ENCODE measurements around the gene PALLD. TPM values are rescaled to one million over a fixed set of nuclear protein-coding genes. Genes with fewer than 3 reads are reported as not detected.

PALLD gene
- total RNA-seq, 2 experiments from 2014 or later: 0.49 to 0.78 TPM

GRCh38 chr4:168887809-168888208 is 391.0 kb downstream of the PALLD start:
- Mint-ChIP-seq H3K9me3 (no peaks in the 10 kb centered on the region), H3K27me3 (no peaks in the 10 kb centered on the region), H3K27ac (no peak overlapping the region), H3K4me1 (ENCODE audit: low read depth) (no peaks in the 10 kb centered on the region), H3K4me3 (no peak overlapping the region), H3K36me3 (ENCODE audit: low read depth) (no peaks in the 10 kb centered on the region)
- ATAC-seq (ENCODE audit: poor library complexity) (no peak), DNase-seq (no peak)
- intact Hi-C loops (cut with DNase I, micrococcal nuclease): no loop called here
- no peak overlapping the region for H3K4me3 ChIP-seq (ENCODE audit: low read length)
- H3K36me3 ChIP-seq (ENCODE audit: insufficient read depth, low read length): no peaks in the 10 kb centered on the region
- H3K27me3 ChIP-seq (ENCODE audit: control insufficient read depth in 1 of 2, insufficient read depth in 2 of 2, low read length in 2 of 2): no peaks in the 10 kb centered on the region
- H3K4me1 ChIP-seq (ENCODE audit: insufficient read depth, low read length): no peaks in the 10 kb centered on the region
- ChIA-PET CTCF (no interaction called here), POLR2A (no interaction called here)
- TF ChIP-seq CTCF (IDR thresholded peaks at IDR 0.05): no peak
- no peak overlapping the region for H3K27ac ChIP-seq (ENCODE audit: low read depth in 1 of 2, low read length in 2 of 2)
- H3K9me3 ChIP-seq (ENCODE audit: control insufficient read depth in 1 of 2, insufficient read depth in 1 of 2, low read length in 2 of 2): no peaks in the 10 kb centered on the region

- TF ChIP-seq CTCF (IDR thresholded peaks at IDR 0.05): no peak
- POLR2A ChIA-PET: no interaction called here
- no peaks in the 10 kb centered on the region for H3K9me3 ChIP-seq (ENCODE audit: control insufficient read depth in 1 of 2, insufficient read depth in 1 of 2, low read length in 2 of 2)
- Mint-ChIP-seq H3K9me3 (no peaks in the 10 kb centered on the region), H3K27ac (no peak overlapping the region), H3K4me3 (no peak overlapping the region), H3K4me1 (ENCODE audit: low read depth) (no peaks in the 10 kb centered on the region), H3K27me3 (no peaks in the 10 kb centered on the region), H3K36me3 (ENCODE audit: low read depth) (no peaks in the 10 kb centered on the region)
- H3K27me3 ChIP-seq (ENCODE audit: control insufficient read depth in 1 of 2, insufficient read depth in 2 of 2, low read length in 2 of 2): no peaks in the 10 kb centered on the region
- no peak for DNase-seq
- H3K4me3 ChIP-seq (ENCODE audit: low read length): no peak overlapping the region
- intact Hi-C loops (cut with DNase I, micrococcal nuclease): no loop called here
- no peak overlapping the region for H3K27ac ChIP-seq (ENCODE audit: low read depth in 1 of 2, low read length in 2 of 2)
- CTCF ChIA-PET: no interaction called here
- H3K36me3 ChIP-seq (ENCODE audit: insufficient read depth, low read length): no peaks in the 10 kb centered on the region
- no peak for ATAC-seq (ENCODE audit: poor library complexity)
- no peaks in the 10 kb centered on the region for H3K4me1 ChIP-seq (ENCODE audit: insufficient read depth, low read length)
Measured at GRCh38 chr4:168888715-168889215, 391.9 kb downstream of the PALLD start.

GRCh38 chr4:168891086-168891485 is 394.2 kb downstream of the PALLD start:
- H3K27me3 Mint-ChIP-seq: no peaks in the 10 kb centered on the region
- no peaks in the 10 kb centered on the region for H3K9me3 Mint-ChIP-seq
- Histone ChIP-seq H3K9me3 (ENCODE audit: control insufficient read depth in 1 of 2, insufficient read depth in 1 of 2, low read length in 2 of 2) (no peaks in the 10 kb centered on the region), H3K27me3 (ENCODE audit: control insufficient read depth in 1 of 2, insufficient read depth in 2 of 2, low read length in 2 of 2) (no peaks in the 10 kb centered on the region), H3K36me3 (ENCODE audit: insufficient read depth, low read length) (no peaks in the 10 kb centered on the region), H3K4me3 (ENCODE audit: low read length) (no peak overlapping the region), H3K4me1 (ENCODE audit: insufficient read depth, low read length) (no peaks in the 10 kb centered on the region), H3K27ac (ENCODE audit: low read depth in 1 of 2, low read length in 2 of 2) (no peak overlapping the region)
- CTCF ChIA-PET: no interaction called here
- H3K4me3 Mint-ChIP-seq: no peak overlapping the region
- peaks cover 6% of the 10 kb centered on the region for H3K36me3 Mint-ChIP-seq (ENCODE audit: low read depth)
- TF ChIP-seq CTCF (IDR thresholded peaks at IDR 0.05): no peak
- intact Hi-C loops (cut with DNase I, micrococcal nuclease): no loop called here
- DNase-seq: no peak
- no peaks in the 10 kb centered on the region for H3K4me1 Mint-ChIP-seq (ENCODE audit: low read depth)
- H3K27ac Mint-ChIP-seq: no peak overlapping the region
- POLR2A ChIA-PET: no interaction called here
- no peak for ATAC-seq (ENCODE audit: poor library complexity)
